GM12878 (cell line): ENCODE measurements around the gene PPIA. TPM values are rescaled to one million over a fixed set of nuclear protein-coding genes. Genes with fewer than 3 reads are reported as not detected.

ENCODE experiments used
- ATAC-seq: fragments of 200-7000 bp; cut with Tn5 transposase; 3 replicates; pipeline ENCODE4 v1.9.1; 2020; ENCODE audit warnings: mild to moderate bottlenecking, moderate library complexity
- BruUV-seq: library from RNA; stranded (reverse); fragments of 400-500 nt; replicated peaks from 2 replicates; lab custom pipeline; 2021; lab: Mats Ljungman, UMichigan
- CTCF ChIA-PET: fragments of 300-600 bp; sonication (Branson Sonifier 250); formaldehyde crosslinking; extraction: SDS; loops from one replicate; lab custom pipeline; 2021; ENCODE audit warnings: inconsistent platforms; lab: Yijun Ruan, JAX
- POLR2A ChIA-PET: fragments of 350-600 bp; formaldehyde crosslinking; extraction: SDS; loops from one replicate; lab custom pipeline; 2021; ENCODE audit warnings: inconsistent platforms; lab: Charles Lee
- RAD21 ChIA-PET: fragments of 300-600 bp; sonication (Branson Sonifier 250); formaldehyde crosslinking; loops from one replicate; lab custom pipeline; 2023; ENCODE audit warnings: antibody characterized with exemption; ENCODE audit not compliant: unreplicated experiment; lab: Charles Lee
- SMC1A ChIA-PET: fragments of 300-600 bp; sonication (Branson Sonifier 250); formaldehyde crosslinking; loops from one replicate; lab custom pipeline; 2023; ENCODE audit not compliant: unreplicated experiment, uncharacterized antibody; lab: Charles Lee
- DNase-seq: peaks from one replicate; pipeline ENCODE4 v3.0.0-alpha.2; 2011; ENCODE audit warnings: low read depth, low spot score
- FAIRE-seq: peaks from 3 replicates; lab custom pipeline; 2011; peaks lifted over from hg19 to GRCh38; lab: Jason Lieb, UNC
- H2AFZ ChIP-seq: 2 replicates; pipeline ENCODE4 v1.6.0; 2011; ENCODE audit warnings: low read depth, low read length, control low read depth; ENCODE audit not compliant: control insufficient read depth
- H3K27ac ChIP-seq: 2 replicates; pipeline ENCODE4 v1.5.1; 2011; ENCODE audit warnings: control low read depth; ENCODE audit not compliant: control insufficient read depth, insufficient read depth
- H3K27me3 ChIP-seq, 2 experiments: replicated peaks in 1 of 2; 2 replicates each; pipeline versions ENCODE4 v1.6.0 to v1.6.1; 2011; ENCODE audit warnings: low read length in 1 of 2; ENCODE audit not compliant: control insufficient read depth in 2 of 2, insufficient read depth in 2 of 2
- H3K36me3 ChIP-seq, 2 experiments: 2 replicates each; pipeline ENCODE4 v1.5.1; 2011; ENCODE audit warnings: low read length in 1 of 2; ENCODE audit not compliant: control insufficient read depth in 2 of 2, insufficient read depth in 2 of 2
- H3K4me1 ChIP-seq: 2 replicates; pipeline ENCODE4 v1.6.1; 2011; ENCODE audit warnings: mild to moderate bottlenecking, low read length, moderate library complexity, mixed read lengths; ENCODE audit not compliant: control insufficient read depth, insufficient read depth
- H3K4me2 ChIP-seq: 2 replicates; pipeline ENCODE4 v1.6.0; 2011; ENCODE audit warnings: control low read depth; ENCODE audit not compliant: control insufficient read depth, insufficient read depth
- H3K4me3 ChIP-seq: fragments of 200-600 bp; sonication (generic); 2 replicates; pipeline ENCODE4 v1.5.1; 2016
- H3K79me2 ChIP-seq: 2 replicates; pipeline ENCODE4 v1.6.0; 2011; ENCODE audit warnings: low read length; ENCODE audit not compliant: control insufficient read depth, insufficient read depth
- H3K9ac ChIP-seq: 2 replicates; pipeline ENCODE4 v1.8.0; 2011; ENCODE audit warnings: low read length, control low read depth, mixed read lengths; ENCODE audit not compliant: control insufficient read depth, insufficient read depth
- H3K9me3 ChIP-seq: replicated peaks from 3 replicates; pipeline ENCODE4 v1.5.1; 2011; ENCODE audit warnings: mild to moderate bottlenecking, low read length; ENCODE audit not compliant: control insufficient read depth, insufficient read depth
- H4K20me1 ChIP-seq: 2 replicates; pipeline ENCODE4 v1.6.0; 2011; ENCODE audit not compliant: control insufficient read depth, insufficient read depth
- CHD2 ChIP-seq: IDR thresholded peaks from 2 replicates; pipeline ENCODE4 v1.6.1; 2011; ENCODE audit warnings: low read depth, low read length, improper control_type of control experiment, borderline replicate concordance
- CHD4 ChIP-seq: fragments of 200-600 bp; sonication (generic); IDR thresholded peaks from 2 replicates; pipeline ENCODE4 v1.6.1; 2016; ENCODE audit warnings: mild to moderate bottlenecking
- EZH2 ChIP-seq: IDR thresholded peaks from 2 replicates; pipeline ENCODE4 v1.6.1; 2012; ENCODE audit warnings: low read depth, mild to moderate bottlenecking, control low read depth, inconsistent platforms, low read length, borderline replicate concordance; ENCODE audit not compliant: control insufficient read depth
- HDAC2 ChIP-seq: fragments of 200-600 bp; sonication (generic); IDR thresholded peaks from 2 replicates; pipeline ENCODE4 v1.6.1; 2017
- MYB ChIP-seq: fragments of 150-350 bp; IDR thresholded peaks from 2 replicates; pipeline ENCODE4 v1.6.1; 2014; ENCODE audit warnings: mild to moderate bottlenecking, low read depth, low read length, borderline replicate concordance
- TCF3 ChIP-seq: IDR thresholded peaks from 2 replicates; pipeline ENCODE4 v1.6.1; 2012; ENCODE audit warnings: low read depth, mild to moderate bottlenecking, low read length, borderline replicate concordance; ENCODE audit not compliant: insufficient read depth
- ZNF24 ChIP-seq: fragments of 450-650 bp; IDR thresholded peaks from 2 replicates; pipeline ENCODE4 v1.6.1; 2017; ENCODE audit warnings: antibody characterized with exemption, mild to moderate bottlenecking
- ZNF274 ChIP-seq: IDR thresholded peaks from one replicate; pipeline ENCODE4 v1.8.0; 2011; ENCODE audit not compliant: insufficient read length, insufficient read depth
- WGBS: methylation state at CpG from one replicate; pipeline ENCODE4 v1.1.6; 2016; ENCODE audit warnings: low lambda C conversion rate; ENCODE audit not compliant: insufficient replicate concordance, insufficient coverage; ENCODE audit errors: missing lambda C conversion rate; 5-methylcytosine and 5-hydroxymethylcytosine counted together
- in situ Hi-C: fragments of 300-500 bp; cut with MboI; formaldehyde crosslinking; loops from 9 replicates; pipeline ENCODE4 v1.14.3; 2018; ENCODE audit warnings: mixed read lengths
- intact Hi-C: fragments of 100-400 bp; cut with micrococcal nuclease; formaldehyde crosslinking; loops from one replicate; pipeline ENCODE4 v1.14.2; 2022; ENCODE audit not compliant: unreplicated experiment
- polyA plus RNA-seq, 11 experiments: library from polyadenylated mRNA; depleted of rRNA in 4 of 11; unstranded in 6 of 11; stranded (reverse) in 5 of 11; fragments of >200 nt; fragmentation: Nextera tagmentation in 4 of 11; fragmentation: Illumina TruSeq in 1 of 11; extraction: Ambion mirVana in 4 of 11; extraction: Trizol in 1 of 11; gene quantifications; 1 replicate in 1 of 11; 2 replicates in 10 of 11; pipeline versions ENCODE4 v1.2.1 to v1.2.3, GENCODE V29; 2011 to 2016; ENCODE audit warnings: inconsistent platforms in 2 of 11, missing spikeins in 2 of 11, low read depth in 1 of 11
- total RNA-seq, 4 experiments: library from RNA; depleted of rRNA in 3 of 4; stranded (reverse); fragments of >200 nt in 3 of 4; fragmentation: Illumina TruSeq in 1 of 4; extraction: Trizol in 1 of 4; gene quantifications; 2 replicates each; pipeline versions ENCODE4 v1.2.1 to v1.2.3, GENCODE V29; 2013 to 2021
- TF ChIP-seq, protein P1 (sequence below): fragments of 450-650 bp; IDR thresholded peaks from 2 replicates; pipeline ENCODE4 v1.6.1; 2017; ENCODE audit warnings: mild to moderate bottlenecking, moderate library complexity

Gene PPIA
- total and polyA plus RNA-seq, 10 of the 15 experiments (the other 5 are each of a cell fraction or from before 2014, with no cell fraction given) = 2,712 to 7,982 (median 5,027) TPM

DNA sequence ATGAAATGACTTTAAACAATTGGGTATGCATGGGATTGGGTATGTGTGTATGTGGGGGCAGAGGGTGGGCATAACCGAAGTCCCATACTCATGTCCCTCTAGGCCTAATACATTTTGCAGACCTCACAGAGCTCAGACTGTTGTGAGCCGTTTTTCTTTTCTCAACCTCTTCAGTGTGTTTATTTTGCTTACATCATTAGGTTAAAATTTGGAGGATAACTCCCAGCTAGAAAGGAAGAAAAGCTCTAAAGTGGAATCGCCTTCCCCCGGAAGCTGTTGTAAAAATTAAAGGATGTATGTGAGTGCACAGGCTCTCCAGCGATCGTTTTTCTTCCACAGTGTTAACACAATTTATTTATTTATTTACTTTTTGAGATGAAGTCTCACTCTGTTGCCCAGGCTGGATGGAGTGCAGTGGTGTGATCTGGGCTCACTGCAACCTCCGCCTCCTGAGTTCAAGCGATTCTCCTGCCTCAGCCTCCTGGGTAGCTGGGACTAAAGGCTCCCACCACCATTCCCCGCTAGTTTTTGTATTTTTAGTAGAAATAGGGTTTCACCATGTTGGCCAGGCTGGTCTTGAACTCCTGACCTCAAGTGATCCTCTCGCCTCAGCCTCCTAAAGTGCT is 52.9 kb downstream of the PPIA start (continued):
- TF ChIP-seq, protein P1, sequence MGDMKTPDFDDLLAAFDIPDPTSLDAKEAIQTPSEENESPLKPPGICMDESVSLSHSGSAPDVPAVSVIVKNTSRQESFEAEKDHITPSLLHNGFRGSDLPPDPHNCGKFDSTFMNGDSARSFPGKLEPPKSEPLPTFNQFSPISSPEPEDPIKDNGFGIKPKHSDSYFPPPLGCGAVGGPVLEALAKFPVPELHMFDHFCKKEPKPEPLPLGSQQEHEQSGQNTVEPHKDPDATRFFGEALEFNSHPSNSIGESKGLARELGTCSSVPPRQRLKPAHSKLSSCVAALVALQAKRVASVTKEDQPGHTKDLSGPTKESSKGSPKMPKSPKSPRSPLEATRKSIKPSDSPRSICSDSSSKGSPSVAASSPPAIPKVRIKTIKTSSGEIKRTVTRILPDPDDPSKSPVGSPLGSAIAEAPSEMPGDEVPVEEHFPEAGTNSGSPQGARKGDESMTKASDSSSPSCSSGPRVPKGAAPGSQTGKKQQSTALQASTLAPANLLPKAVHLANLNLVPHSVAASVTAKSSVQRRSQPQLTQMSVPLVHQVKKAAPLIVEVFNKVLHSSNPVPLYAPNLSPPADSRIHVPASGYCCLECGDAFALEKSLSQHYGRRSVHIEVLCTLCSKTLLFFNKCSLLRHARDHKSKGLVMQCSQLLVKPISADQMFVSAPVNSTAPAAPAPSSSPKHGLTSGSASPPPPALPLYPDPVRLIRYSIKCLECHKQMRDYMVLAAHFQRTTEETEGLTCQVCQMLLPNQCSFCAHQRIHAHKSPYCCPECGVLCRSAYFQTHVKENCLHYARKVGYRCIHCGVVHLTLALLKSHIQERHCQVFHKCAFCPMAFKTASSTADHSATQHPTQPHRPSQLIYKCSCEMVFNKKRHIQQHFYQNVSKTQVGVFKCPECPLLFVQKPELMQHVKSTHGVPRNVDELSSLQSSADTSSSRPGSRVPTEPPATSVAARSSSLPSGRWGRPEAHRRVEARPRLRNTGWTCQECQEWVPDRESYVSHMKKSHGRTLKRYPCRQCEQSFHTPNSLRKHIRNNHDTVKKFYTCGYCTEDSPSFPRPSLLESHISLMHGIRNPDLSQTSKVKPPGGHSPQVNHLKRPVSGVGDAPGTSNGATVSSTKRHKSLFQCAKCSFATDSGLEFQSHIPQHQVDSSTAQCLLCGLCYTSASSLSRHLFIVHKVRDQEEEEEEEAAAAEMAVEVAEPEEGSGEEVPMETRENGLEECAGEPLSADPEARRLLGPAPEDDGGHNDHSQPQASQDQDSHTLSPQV = no peak

DNA sequence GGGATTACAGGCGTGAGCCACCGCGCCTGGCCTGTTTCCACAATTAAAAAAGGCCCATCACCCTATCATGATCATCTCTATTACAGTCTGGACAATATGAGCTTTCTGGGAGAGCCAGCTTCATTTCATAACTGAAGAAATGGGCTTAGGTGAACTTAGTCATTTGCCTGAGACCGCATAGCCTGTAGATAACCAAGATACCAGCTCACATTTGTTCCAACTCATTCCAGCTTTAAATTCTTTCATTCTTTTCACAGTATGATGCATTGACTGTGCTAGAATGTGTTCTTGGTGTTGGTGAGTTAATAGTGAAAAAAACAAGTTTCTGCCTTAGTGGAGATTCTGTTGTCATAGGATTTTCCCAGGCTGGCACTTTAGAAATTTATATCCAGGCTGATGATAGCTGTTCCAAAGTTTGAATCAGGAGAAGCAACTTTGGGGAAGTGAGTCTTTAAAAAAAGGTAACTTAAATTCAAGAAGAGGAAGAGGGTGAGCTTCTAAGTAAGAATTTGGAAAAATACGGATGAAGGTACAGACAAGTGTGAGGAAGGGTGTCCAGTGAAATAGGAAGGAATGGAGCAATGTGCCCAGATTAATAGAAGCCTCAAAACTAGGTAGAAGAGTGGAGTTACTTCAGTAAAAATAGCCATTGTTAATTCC is 53.5 kb downstream of the PPIA start:
- intact Hi-C loops (loop anchor here (2.0 to 5.0 kb wide), 3 partner anchors 35 to 262 kb away; partner anchors contain the start of genes PURB and TBRG4), in situ Hi-C loops (no loop called here)
- H3K4me2 ChIP-seq = no peak overlapping the region
- BruUV-seq = no TSS peak
- H3K9me3 ChIP-seq = no peaks in the 10 kb centered on the region
- no peaks in the 10 kb centered on the region for H3K36me3 ChIP-seq
- POLR2A ChIA-PET = interaction anchor here (0.6 to 3.7 kb wide), 5 partner anchors 32 to 233 kb away, joined by 3 to 18 read pairs (median 8); partner anchors contain the start of gene PURB
- H3K79me2 ChIP-seq = peaks cover 26% of the 10 kb centered on the region
- no peak for DNase-seq
- no peak overlapping the region for H3K4me3 ChIP-seq
- no peaks in the 10 kb centered on the region; the same call in 1 of the 2 replicates for H3K4me1 ChIP-seq
- WGBS = 90% methylated on average over 5 of the region's 5 CpGs
- H3K27ac ChIP-seq = no peak overlapping the region
- no peak for ATAC-seq
- no peak overlapping the region for H2AFZ ChIP-seq
- H3K27me3 ChIP-seq = no peaks in the 10 kb centered on the region
- CTCF ChIA-PET = interaction anchor here (0.6 to 4.8 kb wide), 14 partner anchors 8 to 370 kb away, joined by 3 to 41 read pairs (median 3); no protein-coding TSS in a partner anchor
- RAD21 ChIA-PET = interaction anchor here (1.2 to 4.0 kb wide), 7 partner anchors 31 to 286 kb away, joined by 3 to 24 read pairs (median 6); partner anchors contain the start of genes DDX56 and TBRG4
- TF ChIP-seq ZNF24 (no peak), EZH2 (no peak), HDAC2 (no peak), CHD2 (no peak), ZNF274 (no peak), MYB (no peak), TCF3 (no peak), CHD4 (no peak)
- no peak overlapping the region for H3K9ac ChIP-seq
- no peak for FAIRE-seq
- SMC1A ChIA-PET = interaction anchor here (1.0 to 8.0 kb wide), 12 partner anchors 8 to 288 kb away, joined by 3 to 46 read pairs (median 5); partner anchors contain the start of genes DDX56, OGDH and TMED4
- H4K20me1 ChIP-seq = no peaks in the 10 kb centered on the region
